ENCODE results near the gene CFD. TPM values are rescaled to one million over a fixed set of nuclear protein-coding genes. Genes with fewer than 3 reads are reported as not detected.

Gene CFD
- total RNA-seq, 4 donors from 2014 or later = 3.2 to 233 (median 50.2) TPM

GRCh38 chr19:907183-907853 is 47.9 kb downstream of the CFD start:
- intact Hi-C loops (cut with DNase I; ENCODE audit: low total_unique reads) = no loop called here
- H3K4me1 ChIP-seq = no peaks in the 10 kb centered on the region
- H3K4me3 ChIP-seq = no peak overlapping the region
- no peaks in the 10 kb centered on the region for H3K27me3 ChIP-seq
- TF ChIP-seq, protein P1, sequence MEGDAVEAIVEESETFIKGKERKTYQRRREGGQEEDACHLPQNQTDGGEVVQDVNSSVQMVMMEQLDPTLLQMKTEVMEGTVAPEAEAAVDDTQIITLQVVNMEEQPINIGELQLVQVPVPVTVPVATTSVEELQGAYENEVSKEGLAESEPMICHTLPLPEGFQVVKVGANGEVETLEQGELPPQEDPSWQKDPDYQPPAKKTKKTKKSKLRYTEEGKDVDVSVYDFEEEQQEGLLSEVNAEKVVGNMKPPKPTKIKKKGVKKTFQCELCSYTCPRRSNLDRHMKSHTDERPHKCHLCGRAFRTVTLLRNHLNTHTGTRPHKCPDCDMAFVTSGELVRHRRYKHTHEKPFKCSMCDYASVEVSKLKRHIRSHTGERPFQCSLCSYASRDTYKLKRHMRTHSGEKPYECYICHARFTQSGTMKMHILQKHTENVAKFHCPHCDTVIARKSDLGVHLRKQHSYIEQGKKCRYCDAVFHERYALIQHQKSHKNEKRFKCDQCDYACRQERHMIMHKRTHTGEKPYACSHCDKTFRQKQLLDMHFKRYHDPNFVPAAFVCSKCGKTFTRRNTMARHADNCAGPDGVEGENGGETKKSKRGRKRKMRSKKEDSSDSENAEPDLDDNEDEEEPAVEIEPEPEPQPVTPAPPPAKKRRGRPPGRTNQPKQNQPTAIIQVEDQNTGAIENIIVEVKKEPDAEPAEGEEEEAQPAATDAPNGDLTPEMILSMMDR (IDR thresholded peaks at IDR 0.05) = no peak
- TF ChIP-seq POLR2A (IDR thresholded peaks at IDR 0.05) = no peak
- no peaks in the 10 kb centered on the region for H3K9me3 ChIP-seq
- H3K36me3 ChIP-seq = no peaks in the 10 kb centered on the region
- DNase-seq = no peak
- no peak overlapping the region for H3K27ac ChIP-seq

GRCh38 chr19:911197-912033 is 52.0 kb downstream of the CFD start:
- intact Hi-C loops (cut with DNase I; ENCODE audit: low total_unique reads) = no loop called here
- H3K27ac ChIP-seq = no peak overlapping the region
- no peaks in the 10 kb centered on the region for H3K27me3 ChIP-seq
- no peak for TF ChIP-seq POLR2A (IDR thresholded peaks at IDR 0.05)
- TF ChIP-seq, protein P1 (IDR thresholded peaks at IDR 0.05) = no peak
- H3K4me1 ChIP-seq = peaks cover 0 to 4% of the 10 kb centered on the region in 2 donors
- H3K36me3 ChIP-seq = no peaks in the 10 kb centered on the region
- H3K9me3 ChIP-seq = no peaks in the 10 kb centered on the region
- no peak overlapping the region for H3K4me3 ChIP-seq
- no peak for DNase-seq

DNA sequence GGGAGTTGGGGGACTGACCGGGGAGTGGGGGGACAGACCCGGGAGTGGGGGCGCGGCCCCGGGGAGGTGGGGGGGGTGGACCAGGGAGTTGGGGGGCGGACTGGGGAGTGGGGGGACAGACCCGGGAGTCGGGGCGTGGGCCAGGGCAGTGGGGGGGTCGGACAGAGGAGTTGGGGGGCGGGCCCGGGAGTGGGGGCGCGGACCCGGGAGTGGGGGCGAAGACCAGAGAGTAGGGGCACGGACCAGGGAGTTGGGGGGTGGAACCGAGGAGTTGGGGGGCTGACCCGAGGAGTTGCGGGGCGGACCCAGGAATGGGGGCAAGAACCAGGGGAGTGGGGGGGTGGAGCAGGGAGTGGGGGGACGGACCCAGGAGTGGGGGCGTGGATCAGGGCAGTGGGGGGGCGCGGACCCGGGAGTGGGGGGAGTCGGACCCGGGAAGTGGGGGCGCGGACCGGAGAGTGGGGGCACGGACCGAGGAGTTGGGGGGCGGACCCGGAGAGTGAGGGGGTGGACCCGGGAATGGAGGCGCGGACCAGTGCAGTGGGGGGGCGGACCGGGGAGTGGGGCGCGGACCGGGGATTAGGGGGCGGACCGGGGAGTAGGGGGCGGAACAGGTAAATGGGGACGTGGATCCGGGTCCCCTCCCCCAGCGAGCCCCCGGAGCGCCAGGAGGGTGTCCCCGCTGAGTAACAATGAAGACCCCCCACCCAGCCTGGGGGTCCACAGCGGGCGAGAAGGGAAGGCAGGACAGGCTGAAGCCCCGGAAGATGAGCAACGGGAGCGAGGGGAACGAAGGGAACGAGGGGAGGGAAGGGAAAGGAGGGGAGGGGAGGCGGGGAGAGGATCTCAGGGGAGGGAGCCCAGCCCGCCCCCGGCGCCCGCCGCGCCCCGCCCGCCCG is 53.0 kb downstream of the CFD start:
- Histone ChIP-seq H3K27me3 (peaks cover 0 to 3% of the 10 kb centered on the region in 2 donors), H3K9me3 (no peaks in the 10 kb centered on the region), H3K4me1 (peaks cover 0 to 12% of the 10 kb centered on the region in 2 donors), H3K4me3 (peak overlapping the region; percentile 91 to 96), H3K36me3 (no peaks in the 10 kb centered on the region), H3K27ac (peak overlapping the region; percentile 55 to 90)
- TF ChIP-seq POLR2A (IDR thresholded peaks at IDR 0.05) = no peak
- TF ChIP-seq, protein P1 (IDR thresholded peaks at IDR 0.05) = no peak
- intact Hi-C loops (cut with DNase I; ENCODE audit: low total_unique reads) = no loop called here
- no peak for DNase-seq

MicroRNAs within 50 kb of the gene (microRNA counts, 767-probe panel; counts per million panel counts)
- 0 counts per million in 2 donors for microRNA hsa-miR-3187-3p

Small RNA genes within 50 kb of the gene (microRNA-seq; reads per million reads assigned to microRNA genes)
- gene MIR3187 (ENCODE audit: borderline microRNAs expressed, borderline replicate concordance) = not detected

Small RNA genes within 50 kb of the gene (small RNA-seq; reads per million reads assigned to genes)
- gene MIR3187 (not detected), gene RNU6-9 (not detected)

Other genes with a start within 250 kb of the CFD start
- 10 to 100 TPM; 10.5 to 42.0 (median 24.1) TPM for gene POLRMT, start 226.1 kb upstream of the CFD start, total RNA-seq
- gene FGF22, start 219.8 kb upstream of the CFD start, total RNA-seq = 1 to 10 TPM in 1 of 4 donors, not detected in 3; 1.4 TPM
- gene RNF126, start 196.4 kb upstream of the CFD start, total RNA-seq = 10 to 100 TPM in 3 of 4 donors, 1 to 10 TPM in 1; 9.5 to 44.3 (median 18.2) TPM
- gene FSTL3, start 183.3 kb upstream of the CFD start, total RNA-seq = 10 to 100 TPM; 25.3 to 71.7 (median 37.3) TPM
- not detected for gene PRSS57, start 164.2 kb upstream of the CFD start, total RNA-seq
- gene PALM, start 150.7 kb upstream of the CFD start, total RNA-seq = 10 to 100 TPM; 12.6 to 91.0 (median 42.2) TPM
- 1 to 10 TPM in 1 of 4 donors, under 1 TPM in 3; 0.26 to 5.5 (median 0.39) TPM for gene MISP, start 108.6 kb upstream of the CFD start, total RNA-seq
- 100 to 1,000 TPM in 2 of 4 donors, 10 to 100 TPM in 2; 45.0 to 278 (median 106) TPM for gene PTBP1, start 62.2 kb upstream of the CFD start, total RNA-seq
- 1 to 10 TPM in 1 of 4 donors, not detected in 3; 3.4 TPM for gene PLPPR3, start 37.7 kb upstream of the CFD start, total RNA-seq
- gene AZU1, start 31.8 kb upstream of the CFD start, total RNA-seq = 1 to 10 TPM in 1 of 4 donors, under 1 TPM in 1, not detected in 2; 0.85 to 2.6 TPM
- gene PRTN3, start 18.7 kb upstream of the CFD start, total RNA-seq = 1 to 10 TPM in 1 of 4 donors, not detected in 3; 2.9 TPM
- gene ELANE, start 7.4 kb upstream of the CFD start, total RNA-seq = 1 to 10 TPM in 1 of 4 donors, not detected in 3; 3.4 TPM
- gene MED16, start 33.5 kb downstream of the CFD start, total RNA-seq = 10 to 100 TPM; 12.0 to 69.1 (median 43.1) TPM
- not detected for gene RNU6-9, start 33.8 kb downstream of the CFD start, total RNA-seq
- 10 to 100 TPM in 3 of 4 donors, 1 to 10 TPM in 1; 5.3 to 38.2 (median 21.2) TPM for gene R3HDM4, start 53.6 kb downstream of the CFD start, total RNA-seq
- gene KISS1R, start 57.7 kb downstream of the CFD start, total RNA-seq = under 1 TPM in 1 of 4 donors, not detected in 3; 0.14 TPM
- gene ARID3A, start 66.4 kb downstream of the CFD start, total RNA-seq = 10 to 100 TPM in 1 of 4 donors, 1 to 10 TPM in 3; 1.3 to 22.0 (median 3.8) TPM
- 10 to 100 TPM; 13.6 to 34.9 (median 17.3) TPM for gene WDR18, start 124.7 kb downstream of the CFD start, total RNA-seq
- gene GRIN3B, start 140.8 kb downstream of the CFD start, total RNA-seq = under 1 TPM in 1 of 4 donors, not detected in 3; 0.48 TPM
- gene TMEM259, start 161.5 kb downstream of the CFD start, total RNA-seq = 100 to 1,000 TPM in 1 of 4 donors, 10 to 100 TPM in 3; 47.4 to 164 (median 56.9) TPM
- gene RNU6-2, start 161.9 kb downstream of the CFD start, total RNA-seq = not detected
- 100 to 1,000 TPM in 2 of 4 donors, 10 to 100 TPM in 2; 14.3 to 186 (median 88.5) TPM for gene CNN2, start 166.9 kb downstream of the CFD start, total RNA-seq
- gene ABCA7, start 180.4 kb downstream of the CFD start, total RNA-seq = 10 to 100 TPM in 1 of 4 donors, 1 to 10 TPM in 2, under 1 TPM in 1; 0.59 to 10.4 (median 2.7) TPM
- 100 to 1,000 TPM in 1 of 4 donors, 1 to 10 TPM in 3; 4.1 to 154 (median 8.6) TPM for gene ARHGAP45, start 207.5 kb downstream of the CFD start, total RNA-seq
- 100 to 1,000 TPM in 1 of 4 donors, 10 to 100 TPM in 3; 13.6 to 112 (median 59.8) TPM for gene POLR2E, start 235.7 kb downstream of the CFD start, total RNA-seq
- 100 to 1,000 TPM in 3 of 4 donors, 10 to 100 TPM in 1; 68.2 to 357 (median 163) TPM for gene GPX4, start 244.3 kb downstream of the CFD start, total RNA-seq